NCI-H1048 (cell line): ENCODE results near the gene AUNIP.

Source experiments
- DNase-seq: peaks from one replicate; lab custom pipeline; 2025; lab: John Stamatoyannopoulos, UW

AUNIP gene

GRCh38 chr1:25888426-25888987 lies 29.2 kb upstream of the AUNIP start:
- DNase-seq, result no peak

- no peak for DNase-seq
Observed at GRCh38 chr1:25885602-25886001, 26.3 kb upstream of the AUNIP start.

- DNase-seq, result no peak
Observed at GRCh38 chr1:25881266-25881665, 22.0 kb upstream of the AUNIP start.

- DNase-seq, result no peak
Observed at GRCh38 chr1:25880518-25880917, 21.3 kb upstream of the AUNIP start.

GRCh38 chr1:25879675-25880074 lies 20.4 kb upstream of the AUNIP start:
- no peak for DNase-seq

- no peak for DNase-seq
Observed at GRCh38 chr1:25878690-25879089, 19.4 kb upstream of the AUNIP start.

- DNase-seq, result no peak
Observed at GRCh38 chr1:25877155-25877554, 17.9 kb upstream of the AUNIP start.

GRCh38 chr1:25876693-25877077 lies 17.4 kb upstream of the AUNIP start:
- no peak for DNase-seq

- DNase-seq, result no peak
Observed at GRCh38 chr1:25875856-25876692, 16.8 kb upstream of the AUNIP start.

- DNase-seq, result peak; percentile 21
Observed at GRCh38 chr1:25875154-25875855, 16.0 kb upstream of the AUNIP start, which contains the start of gene PAQR7. PAQR7 (minus strand) TSS chr1:25875708; CDS start chr1:25863839, 11,869 bp downstream.

- DNase-seq, result no peak
Observed at GRCh38 chr1:25874635-25875153, 15.4 kb upstream of the AUNIP start.

GRCh38 chr1:25874209-25874608 lies 15.0 kb upstream of the AUNIP start:
- no peak for DNase-seq

GRCh38 chr1:25873120-25873519 lies 13.9 kb upstream of the AUNIP start:
- DNase-seq, result no peak

GRCh38 chr1:25872713-25873112 lies 13.5 kb upstream of the AUNIP start:
- no peak for DNase-seq

- DNase-seq, result no peak
Observed at GRCh38 chr1:25871704-25872494, 12.6 kb upstream of the AUNIP start.

- no peak for DNase-seq
Observed at GRCh38 chr1:25871086-25871703, 11.9 kb upstream of the AUNIP start.

GRCh38 chr1:25870614-25871013 lies 11.4 kb upstream of the AUNIP start:
- DNase-seq, result no peak

GRCh38 chr1:25869909-25870606 lies 10.8 kb upstream of the AUNIP start:
- no peak for DNase-seq

- no peak for DNase-seq
Observed at GRCh38 chr1:25867210-25867991, 8.1 kb upstream of the AUNIP start.

GRCh38 chr1:25866288-25866687 lies 7.0 kb upstream of the AUNIP start:
- no peak for DNase-seq
